Glutamatergic neuron (in vitro differentiated cells): Measurements from ENCODE around the gene VMP1. TPM values are rescaled to one million over a fixed set of nuclear protein-coding genes. Genes with fewer than 3 reads are reported as not detected.

Experiments used
- DNase-seq: peaks from one replicate; pipeline ENCODE4 v3.0.0; 2022
- H3K27ac Mint-ChIP-seq: one replicate; pipeline ENCODE4 v1.8.0; 2020; ENCODE audit warnings: mild to moderate bottlenecking, mixed read lengths, inconsistent platforms; ENCODE audit not compliant: unreplicated experiment
- H3K27me3 Mint-ChIP-seq: one replicate; pipeline ENCODE4 v1.8.0; 2020; ENCODE audit warnings: mild to moderate bottlenecking, moderate library complexity, mixed read lengths, inconsistent platforms; ENCODE audit not compliant: unreplicated experiment
- H3K36me3 Mint-ChIP-seq: one replicate; pipeline ENCODE4 v1.8.0; 2020; ENCODE audit warnings: mild to moderate bottlenecking, mixed read lengths, inconsistent platforms; ENCODE audit not compliant: unreplicated experiment
- H3K4me1 Mint-ChIP-seq: one replicate; pipeline ENCODE4 v1.8.0; 2020; ENCODE audit warnings: mild to moderate bottlenecking, low read depth, mixed read lengths, inconsistent platforms; ENCODE audit not compliant: unreplicated experiment
- H3K4me3 Mint-ChIP-seq: one replicate; pipeline ENCODE4 v1.8.0; 2020; ENCODE audit warnings: mild to moderate bottlenecking, mixed read lengths, inconsistent platforms; ENCODE audit not compliant: unreplicated experiment
- H3K9me3 Mint-ChIP-seq: one replicate; pipeline ENCODE4 v1.8.0; 2020; ENCODE audit warnings: mild to moderate bottlenecking, moderate library complexity, mixed read lengths, inconsistent platforms; ENCODE audit not compliant: unreplicated experiment
- total RNA-seq: library from RNA; stranded (reverse); fragmentation: NEBNext Ultra II Directional; extraction: Animal tissue kit (Norgen Biotek cat#: 25700); gene quantifications from one replicate; pipeline ENCODE4 v1.2.1, GENCODE V29; 2021; ENCODE audit not compliant: unreplicated experiment
- TF ChIP-seq, protein P1 (sequence below): fragments of 200-600 bp; sonication (generic); IDR thresholded peaks from one replicate; pipeline ENCODE4 v1.5.0; 2021; ENCODE audit not compliant: partially characterized antibody, unreplicated experiment

The VMP1 gene
- total RNA-seq, 1 donor from 2014 or later, result 64.1 TPM

DNA sequence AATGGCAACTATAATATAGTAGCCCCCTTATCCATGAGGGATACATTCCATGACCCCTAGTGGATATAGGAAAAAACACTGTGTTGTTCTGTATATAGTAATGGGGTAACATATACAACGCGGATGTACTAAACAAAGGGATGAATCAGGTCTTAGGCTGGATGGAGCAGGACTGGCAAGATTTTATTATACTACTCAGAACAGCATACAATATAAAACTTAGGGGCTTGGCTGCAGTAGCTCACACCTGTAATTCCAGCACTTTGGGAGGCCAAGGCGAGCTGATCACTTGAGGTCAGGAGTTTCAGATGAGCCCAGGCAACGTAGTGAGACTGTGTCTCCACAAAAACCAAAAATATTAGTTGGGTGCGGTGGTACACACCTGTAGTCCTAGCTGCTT lies 26.8 kb downstream of the VMP1 start:
- no peaks in the 10 kb centered on the region for H3K4me1 Mint-ChIP-seq
- no peaks in the 10 kb centered on the region for H3K36me3 Mint-ChIP-seq
- no peak for DNase-seq
- no peak overlapping the region for H3K27ac Mint-ChIP-seq
- no peak overlapping the region for H3K4me3 Mint-ChIP-seq
- no peaks in the 10 kb centered on the region for H3K27me3 Mint-ChIP-seq
- TF ChIP-seq, protein P1, sequence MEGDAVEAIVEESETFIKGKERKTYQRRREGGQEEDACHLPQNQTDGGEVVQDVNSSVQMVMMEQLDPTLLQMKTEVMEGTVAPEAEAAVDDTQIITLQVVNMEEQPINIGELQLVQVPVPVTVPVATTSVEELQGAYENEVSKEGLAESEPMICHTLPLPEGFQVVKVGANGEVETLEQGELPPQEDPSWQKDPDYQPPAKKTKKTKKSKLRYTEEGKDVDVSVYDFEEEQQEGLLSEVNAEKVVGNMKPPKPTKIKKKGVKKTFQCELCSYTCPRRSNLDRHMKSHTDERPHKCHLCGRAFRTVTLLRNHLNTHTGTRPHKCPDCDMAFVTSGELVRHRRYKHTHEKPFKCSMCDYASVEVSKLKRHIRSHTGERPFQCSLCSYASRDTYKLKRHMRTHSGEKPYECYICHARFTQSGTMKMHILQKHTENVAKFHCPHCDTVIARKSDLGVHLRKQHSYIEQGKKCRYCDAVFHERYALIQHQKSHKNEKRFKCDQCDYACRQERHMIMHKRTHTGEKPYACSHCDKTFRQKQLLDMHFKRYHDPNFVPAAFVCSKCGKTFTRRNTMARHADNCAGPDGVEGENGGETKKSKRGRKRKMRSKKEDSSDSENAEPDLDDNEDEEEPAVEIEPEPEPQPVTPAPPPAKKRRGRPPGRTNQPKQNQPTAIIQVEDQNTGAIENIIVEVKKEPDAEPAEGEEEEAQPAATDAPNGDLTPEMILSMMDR, result no peak
- H3K9me3 Mint-ChIP-seq, result no peaks in the 10 kb centered on the region

DNA sequence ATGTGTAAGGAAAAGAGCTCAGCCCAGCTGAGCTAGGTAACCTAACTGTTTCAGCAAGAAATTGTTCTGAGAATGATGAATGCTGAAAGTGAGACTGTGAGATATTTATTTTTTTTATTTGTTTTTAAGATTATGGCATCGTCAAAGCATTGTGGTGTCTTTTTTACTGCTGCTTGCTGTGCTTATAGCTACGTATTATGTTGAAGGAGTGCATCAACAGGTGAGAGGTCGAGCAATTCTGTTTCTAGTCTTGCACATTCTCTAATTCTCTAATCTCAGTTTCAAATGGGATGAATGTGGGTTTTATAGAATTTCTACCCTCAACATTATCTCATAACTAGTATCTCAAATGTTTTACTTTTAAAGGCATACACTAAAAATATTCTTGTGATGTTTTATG lies 29.9 kb downstream of the VMP1 start:
- no peak for DNase-seq
- Mint-ChIP-seq H3K4me3 (no peak overlapping the region), H3K9me3 (no peaks in the 10 kb centered on the region), H3K27me3 (no peaks in the 10 kb centered on the region), H3K4me1 (no peaks in the 10 kb centered on the region), H3K36me3 (peaks cover 5% of the 10 kb centered on the region), H3K27ac (no peak overlapping the region)
- TF ChIP-seq, protein P1, result no peak

DNA sequence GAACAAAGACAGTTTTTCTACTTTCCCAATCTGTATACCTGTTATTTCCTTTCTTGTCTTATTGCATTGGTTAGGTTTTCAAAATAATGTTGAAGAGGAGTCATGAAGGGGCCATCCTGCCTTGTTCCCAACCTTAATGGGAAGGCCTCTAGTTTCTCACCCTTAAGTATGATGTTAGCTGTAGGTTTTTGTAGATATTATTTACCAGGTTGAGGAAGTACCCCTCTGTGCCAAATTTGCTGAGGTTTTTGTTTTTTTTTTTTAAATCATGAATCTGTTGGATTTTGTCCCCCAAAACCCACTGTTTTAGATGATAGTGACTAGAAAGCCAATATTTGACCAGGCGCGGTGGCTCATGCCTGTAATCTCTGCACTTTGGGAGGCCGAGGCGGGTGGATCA lies 36.4 kb downstream of the VMP1 start:
- H3K4me3 Mint-ChIP-seq, result no peak overlapping the region
- DNase-seq, result no peak
- TF ChIP-seq, protein P1, result no peak
- no peak overlapping the region for H3K27ac Mint-ChIP-seq
- no peaks in the 10 kb centered on the region for H3K27me3 Mint-ChIP-seq
- H3K4me1 Mint-ChIP-seq, result no peaks in the 10 kb centered on the region
- H3K9me3 Mint-ChIP-seq, result peaks cover 1% of the 10 kb centered on the region
- H3K36me3 Mint-ChIP-seq, result peaks cover 14% of the 10 kb centered on the region

DNA sequence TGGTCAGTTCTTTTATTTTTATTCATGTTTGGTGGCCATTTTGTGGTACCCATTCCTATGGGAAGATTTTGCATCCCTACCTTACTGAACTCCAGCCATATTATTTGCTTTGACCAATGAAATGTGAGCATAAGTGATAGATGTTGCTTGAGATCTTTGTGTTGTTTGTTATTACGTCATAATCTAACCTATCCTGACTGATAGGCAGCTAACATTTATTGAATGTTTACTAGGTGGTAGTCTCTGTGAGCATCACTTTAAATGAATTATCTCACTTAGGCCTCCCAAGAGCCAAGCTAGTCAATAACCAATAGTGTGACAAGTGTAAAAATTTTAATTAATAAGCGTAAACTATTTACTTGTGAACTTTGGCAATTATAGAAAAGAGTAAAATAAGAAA lies 37.6 kb downstream of the VMP1 start:
- TF ChIP-seq, protein P1, result no peak
- no peak for DNase-seq

DNA sequence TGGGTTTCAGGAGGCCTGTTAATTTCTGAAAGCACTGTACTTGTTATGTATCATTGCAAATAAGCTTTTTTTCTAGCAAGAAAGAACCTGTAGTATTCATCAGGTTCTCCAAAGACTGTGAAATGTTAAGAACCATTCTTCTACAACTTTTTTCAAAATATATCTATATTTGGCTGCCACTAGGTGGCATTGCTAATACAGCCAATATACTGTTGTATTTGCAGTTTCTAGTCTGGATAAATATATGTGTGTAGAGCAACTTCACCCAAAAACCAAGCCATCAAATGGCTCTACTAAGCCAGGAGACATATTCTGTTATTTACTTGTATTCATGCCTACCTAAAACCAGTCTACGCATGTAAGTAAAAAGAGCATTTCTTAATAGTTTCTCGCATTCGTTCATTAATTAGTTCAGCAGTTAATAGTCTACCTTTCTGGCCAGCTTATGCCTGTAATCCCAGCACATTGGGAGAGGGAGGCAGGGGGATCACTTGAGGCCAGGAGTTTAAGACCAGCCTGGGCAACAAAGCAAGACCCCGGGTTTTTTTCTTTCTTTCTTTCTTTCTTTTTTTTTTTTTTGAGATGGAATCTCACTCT lies 39.5 kb downstream of the VMP1 start:
- Mint-ChIP-seq H3K4me3 (no peak overlapping the region), H3K4me1 (no peaks in the 10 kb centered on the region), H3K9me3 (peaks cover 1% of the 10 kb centered on the region), H3K27me3 (no peaks in the 10 kb centered on the region), H3K27ac (no peak overlapping the region), H3K36me3 (peaks cover 12% of the 10 kb centered on the region)
- DNase-seq, result no peak
- TF ChIP-seq, protein P1, result peak; percentile 71

More for the DNA sequence above, 37.6 kb downstream of the VMP1 start:
- Mint-ChIP-seq H3K36me3 (peaks cover 14% of the 10 kb centered on the region), H3K4me3 (no peak overlapping the region), H3K27ac (no peak overlapping the region), H3K9me3 (peaks cover 1% of the 10 kb centered on the region), H3K27me3 (no peaks in the 10 kb centered on the region), H3K4me1 (no peaks in the 10 kb centered on the region)
